ENCODE results near the gene STK32B. TPM values are rescaled to one million over a fixed set of nuclear protein-coding genes. Genes with fewer than 3 reads are reported as not detected.

STK32B gene
- total and polyA plus RNA-seq, 2 donors (not counting 3 experiments of a cell fraction or from before 2014, with no cell fraction given): 5.6 to 7.8 TPM

DNA sequence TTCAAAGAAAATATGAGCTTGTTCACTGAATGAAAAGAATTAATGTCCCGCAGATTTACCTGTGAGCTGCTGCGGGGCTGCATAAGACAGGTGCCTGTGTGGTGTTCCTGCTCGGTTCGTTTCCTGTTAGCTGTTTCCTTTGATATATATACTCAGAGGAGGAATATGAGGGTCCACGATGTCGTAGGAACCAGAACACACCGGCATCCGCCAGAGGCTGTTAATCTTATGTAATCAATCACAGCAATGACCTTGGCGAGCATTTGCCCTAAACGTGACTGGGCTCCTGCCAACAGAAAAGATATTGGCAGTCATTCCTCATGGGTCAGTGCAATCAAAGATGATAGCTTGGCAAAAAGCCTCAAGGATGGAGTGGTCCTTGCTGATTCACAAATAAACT lies 396.9 kb downstream of the STK32B start:
- TF ChIP-seq POLR2A (IDR thresholded peaks at IDR 0.05; ENCODE audit: low read depth, low read length): no peak
- TF ChIP-seq, protein P1, sequence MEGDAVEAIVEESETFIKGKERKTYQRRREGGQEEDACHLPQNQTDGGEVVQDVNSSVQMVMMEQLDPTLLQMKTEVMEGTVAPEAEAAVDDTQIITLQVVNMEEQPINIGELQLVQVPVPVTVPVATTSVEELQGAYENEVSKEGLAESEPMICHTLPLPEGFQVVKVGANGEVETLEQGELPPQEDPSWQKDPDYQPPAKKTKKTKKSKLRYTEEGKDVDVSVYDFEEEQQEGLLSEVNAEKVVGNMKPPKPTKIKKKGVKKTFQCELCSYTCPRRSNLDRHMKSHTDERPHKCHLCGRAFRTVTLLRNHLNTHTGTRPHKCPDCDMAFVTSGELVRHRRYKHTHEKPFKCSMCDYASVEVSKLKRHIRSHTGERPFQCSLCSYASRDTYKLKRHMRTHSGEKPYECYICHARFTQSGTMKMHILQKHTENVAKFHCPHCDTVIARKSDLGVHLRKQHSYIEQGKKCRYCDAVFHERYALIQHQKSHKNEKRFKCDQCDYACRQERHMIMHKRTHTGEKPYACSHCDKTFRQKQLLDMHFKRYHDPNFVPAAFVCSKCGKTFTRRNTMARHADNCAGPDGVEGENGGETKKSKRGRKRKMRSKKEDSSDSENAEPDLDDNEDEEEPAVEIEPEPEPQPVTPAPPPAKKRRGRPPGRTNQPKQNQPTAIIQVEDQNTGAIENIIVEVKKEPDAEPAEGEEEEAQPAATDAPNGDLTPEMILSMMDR (IDR thresholded peaks at IDR 0.05; ENCODE audit: extremely low read depth in 1 of 2, insufficient read depth in 1 of 2, low read depth in 1 of 2, low read length in 2 of 2): no peak
- no peak for TF ChIP-seq POLR2AphosphoS5 (IDR thresholded peaks at IDR 0.05; ENCODE audit: insufficient read depth, low read depth, low read length)
- TF ChIP-seq GATA2 (IDR thresholded peaks at IDR 0.05; ENCODE audit: insufficient read depth, insufficient read length, low read depth, low read length): no peak
- TF ChIP-seq EZH2 (IDR thresholded peaks at IDR 0.05; ENCODE audit: borderline replicate concordance, low read depth, low read length, severe bottlenecking): no peak
- TF ChIP-seq JUN (IDR thresholded peaks at IDR 0.05; ENCODE audit: borderline replicate concordance, insufficient read depth, insufficient read length, low read depth): no peak
- TF ChIP-seq, protein P2, sequence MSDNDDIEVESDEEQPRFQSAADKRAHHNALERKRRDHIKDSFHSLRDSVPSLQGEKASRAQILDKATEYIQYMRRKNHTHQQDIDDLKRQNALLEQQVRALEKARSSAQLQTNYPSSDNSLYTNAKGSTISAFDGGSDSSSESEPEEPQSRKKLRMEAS (IDR thresholded peaks at IDR 0.05; ENCODE audit: insufficient read depth, insufficient read length): no peak
- no peak for TF ChIP-seq FOS (IDR thresholded peaks at IDR 0.05; ENCODE audit: borderline replicate concordance, insufficient read depth, low read length)
- TF ChIP-seq MYC (IDR thresholded peaks at IDR 0.05; ENCODE audit: low read depth, low read length): no peak
- ChIA-PET CTCF (interaction anchor here (2.8 kb wide), 1 partner anchor 11 kb away, joined by 12 read pairs; no protein-coding TSS in a partner anchor), POLR2A (no interaction called here)
- Histone ChIP-seq H3K27me3 (ENCODE audit: control insufficient read depth in 2 of 2, insufficient read depth in 2 of 2, low read length in 2 of 2) (no peaks in the 10 kb centered on the region), H3K9ac (replicated peaks; ENCODE audit: extremely low read depth, insufficient read depth, low read length) (no peak overlapping the region), H3K36me3 (ENCODE audit: control insufficient read depth in 2 of 2, extremely low read depth in 1 of 2, insufficient read depth in 2 of 2, low read length in 2 of 2) (no peaks in the 10 kb centered on the region), H3K9me3 (replicated peaks; ENCODE audit: control insufficient read depth, insufficient read depth, low read length) (no peaks in the 10 kb centered on the region), H3K9me1 (replicated peaks; ENCODE audit: control insufficient read depth, extremely low read depth, insufficient read depth, low read length) (no peaks in the 10 kb centered on the region), H3K4me2 (ENCODE audit: insufficient read depth, low read length) (no peak overlapping the region), H3K4me3 (replicated peaks in 1 of 3; ENCODE audit: insufficient read depth in 1 of 3, low read depth in 1 of 3, low read length in 3 of 3) (no peak overlapping the region), H4K20me1 (replicated peaks; ENCODE audit: control insufficient read depth, extremely low read depth, insufficient read depth, low read length) (no peaks in the 10 kb centered on the region), H3K27ac (ENCODE audit: insufficient read depth, low read depth, low read length) (no peak overlapping the region), H3K79me2 (ENCODE audit: control insufficient read depth, insufficient read depth, low read length) (no peaks in the 10 kb centered on the region), H3K4me1 (ENCODE audit: control insufficient read depth, extremely low read depth, insufficient read depth, low read length) (no peaks in the 10 kb centered on the region), H2AFZ (ENCODE audit: low read depth, low read length) (no peak overlapping the region)
- no TSS peak for BruUV-seq (replicated peaks)
- dilution Hi-C loops (cut with MboI; ENCODE audit: extremely low pct_ligation_motif_present, low sequenced_read_pairs) (no loop called here), intact Hi-C loops (cut with micrococcal nuclease) (no loop called here)
- DNase-seq (ENCODE audit: low read depth, low spot score) (no peak), FAIRE-seq (no peak)

Measured in endothelial cell of umbilical vein (primary cell).